MCF 10A (cell line): Measurements from ENCODE around the gene NECTIN2. TPM values are rescaled to one million over a fixed set of nuclear protein-coding genes. Genes with fewer than 3 reads are reported as not detected.
"Not testable (repeated sequence)": the region's sequence is repeated elsewhere in the genome, so short reads cannot be mapped to it uniquely, and the experiment has no call there.

Experiments used
- BruUV-seq: library from RNA; stranded (reverse); fragments of 400-500 nt; replicated peaks from 2 replicates; lab custom pipeline; 2021; lab: Mats Ljungman, UMichigan
- CTCF ChIA-PET: fragments of 300-600 bp; sonication (Branson Sonifier 250); formaldehyde crosslinking; extraction: SDS; loops from one replicate; lab custom pipeline; 2021; ENCODE audit warnings: antibody characterized with exemption, inconsistent platforms; lab: Yijun Ruan, JAX
- POLR2A ChIA-PET: fragments of 300-600, 350-650 bp; sonication (Branson Sonifier 250); formaldehyde crosslinking; extraction: SDS; loops from one replicate; lab custom pipeline; 2020; ENCODE audit warnings: antibody characterized with exemption, inconsistent platforms; lab: Yijun Ruan, JAX
- DNase-seq: peaks from one replicate; pipeline ENCODE4 v3.0.0-alpha.2; 2018; ENCODE audit not compliant: unreplicated experiment
- H3K27ac Mint-ChIP-seq: one replicate; pipeline ENCODE4 v1.8.0; 2022; ENCODE audit warnings: mild to moderate bottlenecking, low read depth, mixed read lengths; ENCODE audit not compliant: unreplicated experiment
- H3K27me3 Mint-ChIP-seq: one replicate; pipeline ENCODE4 v1.8.0; 2022; ENCODE audit warnings: mixed read lengths; ENCODE audit not compliant: insufficient read depth, unreplicated experiment
- H3K36me3 Mint-ChIP-seq: one replicate; pipeline ENCODE4 v1.8.0; 2022; ENCODE audit warnings: mild to moderate bottlenecking, moderate library complexity, mixed read lengths; ENCODE audit not compliant: insufficient read depth, unreplicated experiment
- H3K4me1 Mint-ChIP-seq: one replicate; pipeline ENCODE4 v1.8.0; 2022; ENCODE audit warnings: mixed read lengths; ENCODE audit not compliant: insufficient read depth, unreplicated experiment
- H3K4me3 Mint-ChIP-seq: one replicate; pipeline ENCODE4 v1.8.0; 2022; ENCODE audit warnings: mild to moderate bottlenecking, moderate library complexity, mixed read lengths; ENCODE audit not compliant: unreplicated experiment
- H3K9me3 Mint-ChIP-seq: one replicate; pipeline ENCODE4 v1.8.0; 2022; ENCODE audit warnings: mixed read lengths; ENCODE audit not compliant: unreplicated experiment
- intact Hi-C: fragments of 100-400 bp; cut with micrococcal nuclease; formaldehyde crosslinking; loops from 2 replicates; pipeline ENCODE4 v1.14.1; 2022
- total RNA-seq: library from RNA; stranded (reverse); gene quantifications from 2 replicates; pipeline ENCODE4 v1.2.3, GENCODE V29; 2022
- TF ChIP-seq, protein P1 (sequence below): fragments of 200-600 bp; IDR thresholded peaks from one replicate; pipeline ENCODE4 v1.8.0; 2022; ENCODE audit warnings: antibody characterized with exemption, mild to moderate bottlenecking; ENCODE audit not compliant: unreplicated experiment

NECTIN2 gene
- total RNA-seq, 1 experiment from 2014 or later = 46.5 TPM

- TF ChIP-seq, protein P1, sequence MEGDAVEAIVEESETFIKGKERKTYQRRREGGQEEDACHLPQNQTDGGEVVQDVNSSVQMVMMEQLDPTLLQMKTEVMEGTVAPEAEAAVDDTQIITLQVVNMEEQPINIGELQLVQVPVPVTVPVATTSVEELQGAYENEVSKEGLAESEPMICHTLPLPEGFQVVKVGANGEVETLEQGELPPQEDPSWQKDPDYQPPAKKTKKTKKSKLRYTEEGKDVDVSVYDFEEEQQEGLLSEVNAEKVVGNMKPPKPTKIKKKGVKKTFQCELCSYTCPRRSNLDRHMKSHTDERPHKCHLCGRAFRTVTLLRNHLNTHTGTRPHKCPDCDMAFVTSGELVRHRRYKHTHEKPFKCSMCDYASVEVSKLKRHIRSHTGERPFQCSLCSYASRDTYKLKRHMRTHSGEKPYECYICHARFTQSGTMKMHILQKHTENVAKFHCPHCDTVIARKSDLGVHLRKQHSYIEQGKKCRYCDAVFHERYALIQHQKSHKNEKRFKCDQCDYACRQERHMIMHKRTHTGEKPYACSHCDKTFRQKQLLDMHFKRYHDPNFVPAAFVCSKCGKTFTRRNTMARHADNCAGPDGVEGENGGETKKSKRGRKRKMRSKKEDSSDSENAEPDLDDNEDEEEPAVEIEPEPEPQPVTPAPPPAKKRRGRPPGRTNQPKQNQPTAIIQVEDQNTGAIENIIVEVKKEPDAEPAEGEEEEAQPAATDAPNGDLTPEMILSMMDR = no peak
- H3K27me3 Mint-ChIP-seq = no peaks in the 10 kb centered on the region
- H3K9me3 Mint-ChIP-seq = no peaks in the 10 kb centered on the region
- no peak for DNase-seq
- ChIA-PET CTCF (interaction anchor here (0.7 to 3.9 kb wide), 4 partner anchors 9 to 38 kb away, joined by 3 to 46 read pairs (median 4); partner anchors contain the start of gene APOC2), POLR2A (no interaction called here)
- no TSS peak for BruUV-seq
- H3K36me3 Mint-ChIP-seq = no peaks in the 10 kb centered on the region
- intact Hi-C loops = no loop called here
- H3K27ac Mint-ChIP-seq = no peak overlapping the region
- peaks cover 25% of the 10 kb centered on the region for H3K4me1 Mint-ChIP-seq
- no peak overlapping the region for H3K4me3 Mint-ChIP-seq
Observed at GRCh38 chr19:44912854-44913253, 66.8 kb downstream of the NECTIN2 start.

DNA sequence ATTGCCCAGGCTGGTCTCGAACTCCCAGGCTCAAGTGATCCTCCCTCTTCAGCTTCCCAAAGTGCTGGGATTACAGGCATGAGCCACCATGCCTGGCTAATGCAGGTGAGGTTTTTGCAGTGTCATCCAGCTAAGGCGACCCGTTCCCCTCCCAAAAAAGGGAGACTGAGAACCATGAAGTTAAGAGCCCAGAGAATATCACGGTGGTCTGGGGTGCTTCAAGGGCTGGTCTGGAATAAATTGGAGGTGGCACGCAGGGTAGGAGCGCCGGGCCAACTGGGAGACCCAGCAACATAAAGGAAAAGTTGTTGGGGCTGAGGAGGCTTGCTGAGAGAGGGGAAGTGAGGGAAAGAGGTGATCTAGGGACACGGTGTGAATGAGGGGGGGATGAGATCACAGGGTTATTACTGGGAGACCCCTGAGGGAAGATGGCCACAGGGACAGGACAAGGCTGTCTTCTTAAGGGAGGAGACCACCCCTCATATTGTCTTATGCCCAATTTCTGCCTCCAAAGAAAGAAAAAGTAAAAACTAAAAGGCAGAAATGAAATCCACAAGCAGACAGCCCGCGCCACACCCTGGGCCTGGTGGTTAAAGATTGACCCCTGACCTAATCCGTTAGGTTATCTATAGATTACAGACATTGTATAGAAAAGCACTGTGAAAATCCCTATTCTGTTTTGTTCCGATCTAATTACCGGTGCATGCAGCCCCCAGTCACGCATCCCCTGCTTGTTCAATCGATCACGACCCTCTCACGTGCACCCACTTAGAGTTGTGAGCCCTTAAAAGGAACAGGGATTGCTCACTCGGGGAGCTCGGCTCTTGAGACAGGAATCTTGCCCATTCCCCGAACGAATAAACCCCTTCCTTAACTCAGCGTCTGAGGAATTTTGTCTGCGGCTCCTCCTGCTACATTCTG, 67.7 kb downstream of the NECTIN2 start:
- intact Hi-C loops, CTCF ChIA-PET, H3K27me3 Mint-ChIP-seq, DNase-seq, H3K36me3 Mint-ChIP-seq, BruUV-seq, H3K9me3 Mint-ChIP-seq, H3K27ac Mint-ChIP-seq: not testable (repeated sequence)
- peaks cover 25% of the 10 kb centered on the region for H3K4me1 Mint-ChIP-seq
- POLR2A ChIA-PET = interaction anchor here (0.5 kb wide), 1 partner anchor 24 kb away, joined by 3 read pairs; no protein-coding TSS in a partner anchor
- H3K4me3 Mint-ChIP-seq = peak overlapping the region; percentile 75

DNA sequence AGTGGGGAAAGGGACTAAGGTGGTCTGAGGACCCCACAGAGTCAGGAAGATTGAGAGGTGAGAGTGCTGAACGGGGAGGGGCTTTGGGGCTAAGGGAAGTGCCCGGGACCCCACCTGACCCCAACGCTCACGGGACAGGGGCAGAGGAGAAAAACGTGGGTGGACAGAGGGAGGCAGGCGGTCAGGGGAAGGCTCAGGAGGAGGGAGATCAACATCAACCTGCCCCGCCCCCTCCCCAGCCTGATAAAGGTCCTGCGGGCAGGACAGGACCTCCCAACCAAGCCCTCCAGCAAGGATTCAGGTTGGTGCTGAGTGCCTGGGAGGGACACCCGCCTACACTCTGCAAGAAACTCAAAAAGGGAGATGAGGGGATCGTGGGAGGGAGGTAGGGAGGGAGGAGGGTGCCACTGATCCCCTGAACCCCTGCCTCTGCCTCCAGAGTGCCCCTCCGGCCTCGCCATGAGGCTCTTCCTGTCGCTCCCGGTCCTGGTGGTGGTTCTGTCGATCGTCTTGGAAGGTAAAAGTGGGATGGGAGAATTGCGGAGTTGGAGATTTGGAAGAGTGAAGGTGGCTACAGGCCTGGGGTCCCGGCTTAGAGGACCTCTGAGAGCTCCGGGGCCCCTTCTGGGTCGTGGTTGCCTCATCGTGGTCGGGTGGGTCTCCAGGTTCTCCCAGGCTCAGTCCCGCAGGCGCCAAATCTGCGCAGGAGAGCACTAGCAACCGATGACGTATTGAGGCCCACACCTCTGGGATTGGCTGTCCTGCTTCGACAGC, 68.5 kb downstream of the NECTIN2 start, which contains the start of gene APOC1:
Gene APOC1 (plus strand): TSS at position 176 of the 774 bp plus-strand sequence. CDS start 284 bp downstream, at position 460.
- H3K27me3 Mint-ChIP-seq = not testable (repeated sequence)

GRCh38 chr19:44924243-44924725, 78.2 kb downstream of the NECTIN2 start:
- no peak overlapping the region for H3K27ac Mint-ChIP-seq
- H3K27me3 Mint-ChIP-seq = peaks cover 15% of the 10 kb centered on the region
- DNase-seq = no peak
- H3K36me3 Mint-ChIP-seq = peaks cover 5% of the 10 kb centered on the region
- no peak overlapping the region for H3K4me3 Mint-ChIP-seq
- CTCF ChIA-PET = interaction anchor here (1.0 to 2.3 kb wide), 2 partner anchors 23 to 28 kb away, joined by 3 to 7 read pairs; no protein-coding TSS in a partner anchor
- H3K4me1 Mint-ChIP-seq = peaks cover 8% of the 10 kb centered on the region
- no TSS peak for BruUV-seq
- POLR2A ChIA-PET = no interaction called here
- no peaks in the 10 kb centered on the region for H3K9me3 Mint-ChIP-seq
- intact Hi-C loops = no loop called here
- TF ChIP-seq, protein P1 = no peak

More for the DNA sequence above, 68.5 kb downstream of the NECTIN2 start, which contains the start of gene APOC1:
- DNase-seq = peak; percentile 85
- ChIA-PET CTCF (interaction anchor here (0.6 to 1.4 kb wide), 4 partner anchors 11 to 215 kb away, joined by 3 to 5 read pairs (median 4); no protein-coding TSS in a partner anchor), POLR2A (interaction anchor here (0.8 kb wide), 2 partner anchors 10 to 40 kb away, joined by 3 read pairs; no protein-coding TSS in a partner anchor)
- peaks cover 25% of the 10 kb centered on the region for H3K4me1 Mint-ChIP-seq
- H3K9me3 Mint-ChIP-seq, intact Hi-C loops, H3K27ac Mint-ChIP-seq, BruUV-seq, H3K36me3 Mint-ChIP-seq: not testable (repeated sequence)
- peak within 1 kb of the TSS; percentile 75 for H3K4me3 Mint-ChIP-seq
